Measurements from ENCODE around the gene LRRC57.

Gene LRRC57

DNA sequence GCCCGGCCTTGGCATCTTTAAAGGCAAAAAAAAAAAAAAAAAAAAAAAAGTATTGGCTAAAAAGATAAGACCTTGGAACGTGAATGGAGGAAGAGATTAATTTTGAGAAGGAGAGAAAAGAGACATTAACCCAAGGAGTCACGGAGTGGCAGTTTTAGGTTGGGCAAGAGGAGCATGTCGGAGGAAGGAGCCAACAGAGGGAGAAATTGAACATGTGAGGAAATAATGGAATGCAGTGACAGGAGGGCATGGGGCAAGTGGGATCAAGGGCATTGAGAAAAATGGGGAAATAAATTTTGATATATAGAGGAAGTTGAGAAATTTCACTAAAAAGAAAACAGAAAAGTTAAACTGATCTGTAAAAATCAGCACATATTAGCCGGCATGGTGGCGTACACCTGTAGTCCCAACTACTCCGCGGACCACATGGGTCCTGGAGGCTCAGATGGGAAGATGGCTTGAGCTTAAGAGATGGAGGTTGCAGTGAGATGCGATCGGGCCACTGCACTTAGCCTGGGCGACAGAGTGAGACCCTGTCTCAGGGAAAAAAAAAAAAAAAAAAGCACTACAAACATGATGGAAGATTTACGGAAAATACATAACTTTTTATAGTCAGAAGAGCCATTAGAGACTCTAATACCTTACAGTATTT is 1.3 kb upstream of the LRRC57 start:
- no peak for DNase-seq (ENCODE audit: low spot score)

DNA sequence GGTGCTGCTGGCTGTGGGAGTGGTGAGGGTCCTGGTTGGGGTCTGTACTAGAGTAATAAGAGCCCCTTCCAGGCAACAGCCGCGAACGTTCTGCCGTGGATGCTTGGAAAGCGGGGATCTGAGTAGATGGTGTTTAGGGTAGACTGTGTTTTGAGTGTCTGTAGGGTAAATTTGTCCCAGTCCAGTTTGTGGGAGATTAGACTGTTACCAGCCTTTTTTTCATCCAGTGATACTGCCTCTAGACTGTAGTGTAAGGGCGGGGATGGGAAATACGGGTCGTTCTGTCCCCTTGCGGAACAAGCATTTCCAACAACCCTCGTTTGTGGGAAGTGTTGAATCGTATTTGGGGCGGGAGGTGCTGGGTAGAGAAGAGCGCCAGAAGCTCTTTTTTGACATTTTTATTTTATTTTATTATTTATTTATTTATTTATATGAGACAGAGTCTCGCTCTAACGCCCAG is 469 bp upstream of the LRRC57 start:
- DNase-seq (ENCODE audit: low spot score): peak; percentile 20

- DNase-seq (ENCODE audit: low spot score): peak; percentile 25
Observed at GRCh38 chr15:42547918-42548248, 710 bp downstream of the LRRC57 start.

DNA sequence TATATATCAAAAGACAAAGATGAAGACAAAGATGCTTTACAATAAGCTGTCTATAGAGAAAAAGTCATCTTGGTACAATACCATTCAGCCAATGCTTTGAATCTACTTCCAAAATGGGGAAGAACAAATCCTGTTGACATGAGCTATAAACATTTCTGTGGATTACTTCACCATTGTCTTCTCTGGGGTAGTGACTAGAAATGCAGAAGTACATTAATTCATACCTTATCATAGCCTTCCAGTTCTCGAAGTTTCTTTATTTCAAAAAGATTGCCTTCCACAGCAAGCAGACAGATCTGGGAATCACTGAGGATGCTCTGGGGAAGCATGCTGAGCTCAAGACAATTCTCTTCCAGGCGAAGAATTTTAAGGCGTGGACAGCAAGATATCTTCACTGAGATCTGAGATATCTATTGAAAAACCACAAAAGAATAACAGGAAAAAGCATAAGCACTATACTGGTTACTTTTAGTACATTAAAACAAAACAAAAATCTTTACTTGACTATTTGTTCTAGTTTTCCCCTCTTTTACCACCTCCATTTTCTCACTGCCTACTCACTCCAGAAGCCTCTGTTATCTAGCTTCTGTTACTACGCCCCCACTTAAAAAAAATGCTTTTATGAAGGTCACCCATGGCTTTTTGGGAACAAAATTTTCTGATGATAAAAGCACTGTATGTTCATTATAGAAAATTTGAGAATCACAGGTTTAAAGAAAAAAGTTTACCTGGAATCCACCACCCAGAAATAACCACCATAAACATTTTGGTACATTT is 3.6 kb downstream of the LRRC57 start:
- DNase-seq (ENCODE audit: low spot score): no peak

GRCh38 chr15:42533246-42533645 is 15.3 kb downstream of the LRRC57 start:
- DNase-seq (ENCODE audit: low spot score): no peak

DNA sequence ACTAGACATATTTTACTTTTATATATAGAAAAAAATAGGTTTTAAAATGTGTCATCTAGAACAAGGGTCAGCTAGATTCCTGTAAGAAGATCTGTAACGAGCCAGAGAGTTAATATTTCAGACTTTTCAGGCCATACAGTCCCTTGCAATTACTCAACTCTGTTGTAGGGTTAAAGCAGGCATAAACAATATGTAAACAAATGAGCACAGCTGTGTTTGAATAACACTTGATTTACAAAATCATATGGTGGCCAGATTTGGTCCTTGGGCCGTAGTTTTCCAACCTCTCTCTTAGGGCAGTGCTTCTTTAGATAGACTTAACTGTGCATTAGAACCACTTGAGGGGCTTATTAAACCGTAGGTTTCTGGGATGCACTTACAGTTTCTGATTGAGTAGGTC is 19.6 kb downstream of the LRRC57 start:
- DNase-seq (ENCODE audit: low spot score): no peak

- DNase-seq (ENCODE audit: low spot score): no peak
Observed at GRCh38 chr15:42523331-42523730, 25.3 kb downstream of the LRRC57 start.

GRCh38 chr15:42511007-42511391 is 37.6 kb downstream of the LRRC57 start:
- DNase-seq (ENCODE audit: low spot score): peak; percentile 51

- no peak for DNase-seq (ENCODE audit: low spot score)
Observed at GRCh38 chr15:42510258-42511006, 38.2 kb downstream of the LRRC57 start.

- no peak for DNase-seq (ENCODE audit: low spot score)
Observed at GRCh38 chr15:42508263-42508690, 40.3 kb downstream of the LRRC57 start.

GRCh38 chr15:42507514-42507913 is 41.1 kb downstream of the LRRC57 start:
- no peak for DNase-seq (ENCODE audit: low spot score)

GRCh38 chr15:42504631-42505030 is 44.0 kb downstream of the LRRC57 start:
- DNase-seq (ENCODE audit: low spot score): no peak

GRCh38 chr15:42503825-42504224 is 44.8 kb downstream of the LRRC57 start:
- no peak for DNase-seq (ENCODE audit: low spot score)

DNA sequence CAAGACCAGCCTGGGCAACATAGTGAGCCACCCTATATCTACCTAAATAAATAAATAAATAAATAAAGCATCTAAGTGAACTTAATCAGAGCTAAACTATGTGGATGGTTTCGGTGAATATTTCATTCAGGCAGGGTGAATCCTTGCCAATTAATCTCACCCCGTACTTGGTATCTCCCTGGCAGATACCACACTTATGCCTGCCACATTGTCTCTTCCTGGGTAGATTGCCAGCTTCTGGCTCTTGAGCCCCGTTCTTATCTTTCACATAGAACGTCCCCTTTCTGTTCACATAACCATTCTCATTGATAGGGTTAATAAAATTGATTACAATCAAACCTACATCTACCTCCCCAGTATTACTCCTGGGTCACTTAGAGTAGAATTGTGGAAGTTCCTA is 46.1 kb downstream of the LRRC57 start:
- no peak for DNase-seq (ENCODE audit: low spot score)

- DNase-seq (ENCODE audit: low spot score): no peak
Observed at GRCh38 chr15:42499858-42500609, 48.6 kb downstream of the LRRC57 start.

DNA sequence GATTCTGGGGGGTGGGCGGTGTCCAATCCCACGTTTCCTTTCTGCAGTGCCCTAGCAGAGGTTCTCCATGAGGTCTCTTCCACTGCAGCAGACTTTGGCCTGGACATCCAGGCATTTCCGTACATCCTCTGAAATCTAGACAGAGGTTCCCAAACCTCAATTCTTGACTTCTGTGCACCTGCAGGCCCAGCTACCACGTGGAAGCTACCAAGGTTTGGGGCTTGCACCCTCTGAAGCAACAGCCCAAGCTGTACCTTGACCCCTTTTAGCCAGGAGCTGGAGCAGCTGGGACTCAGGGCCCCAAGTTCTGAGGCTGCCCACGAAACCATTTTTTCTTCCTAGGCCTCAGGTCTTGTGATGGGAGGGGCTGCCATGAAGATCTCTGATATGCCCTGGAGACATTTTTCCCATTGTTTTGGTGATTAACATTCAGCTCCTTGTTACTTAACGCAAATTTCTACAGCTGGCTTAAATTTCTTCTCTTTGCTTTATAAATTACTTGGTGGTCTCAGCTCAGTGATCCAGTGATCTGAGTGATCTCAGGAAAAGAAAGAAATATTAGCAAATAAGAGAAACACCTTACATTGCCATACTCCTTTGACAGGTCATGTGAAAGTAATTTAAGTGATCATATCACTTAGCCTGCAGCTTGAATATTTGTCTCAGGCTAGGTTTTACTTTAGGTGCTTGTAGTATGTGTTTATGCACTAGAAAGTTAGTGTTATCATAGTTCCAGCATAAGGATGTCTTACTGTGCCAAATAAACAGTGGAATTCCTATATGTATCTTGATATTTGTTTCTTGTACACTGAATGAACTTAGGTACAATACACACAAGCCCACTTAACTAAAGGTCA is 50.2 kb downstream of the LRRC57 start:
- DNase-seq (ENCODE audit: low spot score): no peak

GRCh38 chr15:42495361-42496212 is 53.0 kb downstream of the LRRC57 start, which contains the start of gene SNAP23:
TSS of gene SNAP23 (plus strand) at chr15:42495634. CDS start at chr15:42511847, 16,213 bp downstream.
- peak; percentile 97 for DNase-seq (ENCODE audit: low spot score)

GRCh38 chr15:42494998-42495360 is 53.6 kb downstream of the LRRC57 start:
- peak; percentile 68 for DNase-seq (ENCODE audit: low spot score)

- DNase-seq (ENCODE audit: low spot score): no peak
Observed at GRCh38 chr15:42493679-42494078, 54.9 kb downstream of the LRRC57 start.

DNA sequence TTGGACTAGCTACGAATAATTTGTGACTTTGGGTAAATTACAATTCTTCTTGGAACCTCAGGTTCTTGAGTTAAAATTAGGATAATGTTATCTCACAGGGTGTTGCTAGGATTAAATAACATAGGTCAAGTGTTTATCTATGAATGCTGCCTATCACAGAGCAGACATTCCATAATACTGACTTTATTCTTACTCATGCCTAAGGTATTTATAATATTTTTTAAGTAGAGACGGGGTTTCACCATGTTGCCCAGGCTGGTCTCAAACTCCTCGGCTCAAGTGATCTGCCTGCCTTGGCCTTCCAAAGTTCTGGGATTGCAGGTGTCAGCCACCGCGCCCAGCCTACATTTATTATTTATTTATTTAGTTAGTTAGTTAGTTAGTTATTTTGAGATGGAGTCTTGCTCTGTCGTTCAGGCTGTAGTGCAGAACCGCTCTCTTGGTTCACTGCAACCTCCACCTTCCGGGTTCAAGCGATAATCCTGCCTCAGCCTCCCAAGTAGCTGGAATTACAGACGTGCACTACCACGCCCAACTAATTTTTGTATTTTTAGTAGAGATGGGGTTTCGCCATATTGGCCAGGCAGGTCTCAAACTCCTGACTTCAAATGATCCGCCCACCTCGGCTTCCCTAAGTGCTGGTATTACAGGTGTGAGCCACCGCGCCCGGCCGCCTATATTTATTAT is 56.9 kb downstream of the LRRC57 start:
- peak; percentile 36 for DNase-seq (ENCODE audit: low spot score)

Data from GM03348 (cell line).